Body of pancreas (tissue), 4 donors: ENCODE results near the gene PCDHGA3. TPM values are rescaled to one million over a fixed set of nuclear protein-coding genes. Genes with fewer than 3 reads are reported as not detected.
"Not testable (repeated sequence)": the region's sequence is repeated elsewhere in the genome, so short reads cannot be mapped to it uniquely, and the experiment has no call there.

ENCODE experiments used
- ATAC-seq: fragments of 150-250 bp; one replicate; pipeline ENCODE4 v1.9.1; 2016
- DNase-seq, 4 donors: peaks; one replicate each; pipeline ENCODE4 v3.0.0-alpha.2; 2019
- H3K27ac ChIP-seq, 4 donors: fragments of 200-600 bp; sonication (generic); 1 replicate in 3 of 4; 2 replicates in 1 of 4; pipeline versions ENCODE4 v1.5.1 to v1.6.1; 2016 to 2019; ENCODE audit warnings: mild to moderate bottlenecking in 1 of 4, mixed read lengths in 1 of 4, moderate library complexity in 1 of 4
- H3K27me3 ChIP-seq, 2 donors: fragments of 200-600 bp; sonication (generic); one replicate each; pipeline ENCODE4 v1.6.0; 2016; ENCODE audit warnings: mild to moderate bottlenecking in 1 of 2
- H3K36me3 ChIP-seq, 2 donors: fragments of 200-600 bp; sonication (generic); replicated peaks in 1 of 2; 2 replicates each; pipeline ENCODE4 v1.5.1; 2016; ENCODE audit warnings: low read depth in 2 of 2; ENCODE audit not compliant: insufficient read depth in 1 of 2
- H3K4me1 ChIP-seq: fragments of 200-600 bp; sonication (generic); one replicate; pipeline ENCODE4 v1.6.0; 2016
- H3K4me3 ChIP-seq, 2 donors: fragments of 200-600 bp; sonication (generic); 1 replicate in 1 of 2; 2 replicates in 1 of 2; pipeline ENCODE4 v1.5.1; 2016 to 2019
- H3K9me3 ChIP-seq, 3 donors: fragments of 200-600 bp; sonication (generic); 1 replicate in 2 of 3; 2 replicates in 1 of 3; pipeline ENCODE4 v1.5.1; 2016
- CTCF ChIP-seq, 7 experiments: fragments of 450-650 bp in 4 of 7; fragments of 200-600 bp in 3 of 7; sonication (generic) in 3 of 7; IDR thresholded peaks; one replicate each; pipeline ENCODE4 v1.5.1; 2016 to 2019; ENCODE audit warnings: antibody characterized with exemption in 7 of 7
- POLR2A ChIP-seq, 3 donors: fragments of 450-650 bp; IDR thresholded peaks; one replicate each; pipeline ENCODE4 v1.6.1; 2016; ENCODE audit warnings: antibody characterized with exemption in 3 of 3, mild to moderate bottlenecking in 2 of 3
- WGBS, 2 donors: methylation state at CpG; one replicate each; pipeline ENCODE4 v1.1.5; 2017; 5-methylcytosine and 5-hydroxymethylcytosine counted together
- intact Hi-C: fragments of 100-400 bp; cut with DNase I; formaldehyde crosslinking; loops from one replicate; pipeline ENCODE4 v1.15.1; 2023
- total RNA-seq, 2 donors: library from RNA; depleted of rRNA; stranded (reverse); fragments of >200 nt; gene quantifications; one replicate each; pipeline ENCODE4 v1.1.0, GENCODE V29; 2016

PCDHGA3 gene
- total RNA-seq, 2 donors from 2014 or later: 4.2 to 11.2 TPM

DNA sequence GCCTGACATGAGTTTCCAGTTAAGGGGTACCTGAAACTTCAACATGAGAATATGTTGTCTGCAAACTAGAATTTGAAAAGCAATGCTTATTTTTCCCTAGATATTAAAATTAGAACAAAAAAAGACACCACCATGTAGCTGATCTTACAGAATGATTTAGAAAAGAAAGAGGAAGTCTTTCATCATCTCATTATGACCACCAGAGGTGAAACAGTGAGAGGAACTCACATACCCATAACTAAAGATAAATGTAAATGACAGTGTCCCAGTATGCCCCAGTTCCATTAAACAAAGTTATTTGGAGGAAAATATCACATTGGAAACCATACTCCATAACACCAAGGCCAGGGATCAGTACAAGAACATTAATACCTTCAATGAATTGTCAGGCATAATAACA lies 29.9 kb upstream of the PCDHGA3 start:
- no peak for ATAC-seq
- intact Hi-C loops: no loop called here
- no peak overlapping the region for H3K27ac ChIP-seq
- H3K27me3 ChIP-seq: no peaks in the 10 kb centered on the region
- no peaks in the 10 kb centered on the region for H3K4me1 ChIP-seq
- H3K36me3 ChIP-seq: peaks cover 1 to 16% of the 10 kb centered on the region in 2 donors
- TF ChIP-seq POLR2A (IDR thresholded peaks at IDR 0.05) (no peak), CTCF (IDR thresholded peaks at IDR 0.05) (no peak)
- H3K4me3 ChIP-seq: no peak overlapping the region
- H3K9me3 ChIP-seq: peaks cover 0 to 83% (median 0%) of the 10 kb centered on the region in 3 donors
- no peak for DNase-seq

- 79 to 88% methylated on average over 4 of the region's 4 CpGs for WGBS, 2 donors
- intact Hi-C loops, H3K27me3 ChIP-seq, H3K4me3 ChIP-seq, ATAC-seq, DNase-seq, H3K27ac ChIP-seq: not testable (repeated sequence)
- Histone ChIP-seq H3K9me3 (peaks cover 0 to 88% (median 3%) of the 10 kb centered on the region in 3 donors), H3K4me1 (peaks cover 13% of the 10 kb centered on the region), H3K36me3 (peaks cover 1 to 16% of the 10 kb centered on the region in 2 donors)
These were observed 26.7 kb upstream of the PCDHGA3 start for GRCh38 chr5:141316963-141317362.

- no peak for TF ChIP-seq POLR2A (IDR thresholded peaks at IDR 0.05)
- no peak overlapping the region for H3K4me3 ChIP-seq
- intact Hi-C loops: no loop called here
- peaks cover 13% of the 10 kb centered on the region for H3K4me1 ChIP-seq
- no peak overlapping the region for H3K27ac ChIP-seq
- WGBS, 2 donors: 96 to 98% methylated on average over 6 of the region's 6 CpGs
- H3K9me3 ChIP-seq: peaks cover 0 to 71% (median 3%) of the 10 kb centered on the region in 3 donors
- ATAC-seq (no peak), DNase-seq (no peak)
- no peaks in the 10 kb centered on the region for H3K27me3 ChIP-seq
- peaks cover 1 to 10% of the 10 kb centered on the region in 2 donors for H3K36me3 ChIP-seq
These were observed 24.4 kb upstream of the PCDHGA3 start for GRCh38 chr5:141319202-141319601.

- H3K9me3 ChIP-seq: peaks cover 0 to 67% (median 3%) of the 10 kb centered on the region in 3 donors
- no peaks in the 10 kb centered on the region for H3K27me3 ChIP-seq
- peak overlapping the region in 1 of 4 donors; percentile 93 for H3K27ac ChIP-seq
- H3K36me3 ChIP-seq: peaks cover 1 to 10% of the 10 kb centered on the region in 2 donors
- ATAC-seq (no peak), DNase-seq (no peak)
- WGBS, 2 donors: 56 to 81% methylated on average over 5 of the region's 5 CpGs
- TF ChIP-seq CTCF (IDR thresholded peaks at IDR 0.05) (no peak), POLR2A (IDR thresholded peaks at IDR 0.05) (no peak)
- intact Hi-C loops: no loop called here
- peak overlapping the region in 1 of 2 donors; percentile 20 for H3K4me3 ChIP-seq
- H3K4me1 ChIP-seq: peaks cover 13% of the 10 kb centered on the region
These were observed 23.9 kb upstream of the PCDHGA3 start for GRCh38 chr5:141319699-141320098.

DNA sequence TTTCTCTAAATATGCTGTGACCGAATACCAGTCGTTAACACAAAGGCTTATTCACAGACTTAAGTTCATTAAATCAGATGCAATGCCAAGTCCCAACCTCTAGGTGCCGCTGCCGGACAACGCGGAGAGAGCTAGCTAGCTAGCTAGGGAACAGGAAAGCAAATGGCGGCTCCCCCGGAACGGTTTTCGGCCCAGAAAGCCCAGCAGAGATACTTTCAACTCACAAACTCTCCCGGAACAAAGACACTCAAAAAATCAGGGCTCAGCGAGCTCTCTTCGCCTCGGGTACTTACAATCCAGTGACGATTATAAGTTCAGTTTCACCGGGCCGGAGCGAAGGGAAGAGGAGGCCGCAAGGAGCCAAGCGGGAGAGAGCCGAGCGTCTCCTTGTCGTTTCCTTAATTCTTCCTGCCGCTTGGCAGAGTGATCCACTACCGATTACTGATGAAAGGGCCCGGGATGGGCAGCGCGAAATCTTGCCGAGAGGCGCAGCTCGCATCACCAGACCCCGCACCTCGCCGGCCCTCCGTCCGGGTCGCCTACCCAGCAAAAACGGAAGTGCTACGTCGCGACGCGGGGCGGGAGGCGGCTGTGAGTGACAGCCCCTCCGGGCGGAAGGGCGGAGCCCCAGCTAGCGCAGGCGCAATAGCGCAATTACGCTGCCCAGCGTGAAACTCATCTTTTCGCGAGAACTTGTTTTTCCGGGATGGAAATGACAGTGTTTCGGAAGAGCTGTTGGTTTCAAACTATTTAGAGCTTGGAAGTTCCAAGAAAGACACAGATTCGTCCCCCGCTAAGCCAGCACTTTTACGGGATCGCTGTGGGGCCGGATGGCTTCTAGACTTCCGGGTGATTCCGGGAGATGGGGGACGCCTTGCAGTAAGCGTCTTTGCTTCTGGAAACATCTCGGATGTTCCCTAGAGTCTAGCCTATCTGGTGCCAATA lies 23.1 kb upstream of the PCDHGA3 start, which contains the start of gene TAF7:
Gene TAF7 (minus strand): TSS at position 560 of the 945 bp plus-strand sequence. CDS start 740 bp downstream, outside the sequence.
- intact Hi-C loops: no loop called here
- H3K36me3 ChIP-seq: peaks cover 1 to 10% of the 10 kb centered on the region in 2 donors
- H3K9me3 ChIP-seq: peaks cover 0 to 59% (median 3%) of the 10 kb centered on the region in 3 donors
- peak; percentile 89 to 92 (median 90) for DNase-seq
- H3K4me1 ChIP-seq: peaks cover 13% of the 10 kb centered on the region
- H3K4me3 ChIP-seq: peak within 1 kb of the TSS; percentile 20 to 33
- H3K27me3 ChIP-seq: no peaks in the 10 kb centered on the region
- peak; percentile 99 for ATAC-seq
- H3K27ac ChIP-seq: peak within 1 kb of the TSS; percentile 72 to 93 (median 87)
- TF ChIP-seq CTCF (IDR thresholded peaks at IDR 0.05) (peak; percentile 68 to 85 (median 75)), POLR2A (IDR thresholded peaks at IDR 0.05) (peak; percentile 83 to 96 (median 95))
- WGBS, 2 donors: 1 to 3% methylated on average over 33 to 67 of the region's 67 CpGs
